HG03097 (cell line): ENCODE results near the gene SIMC1.

Experiments
- ATAC-seq: cut with Tn5 transposase; IDR thresholded peaks from one replicate; pipeline ENCODE4 v1.9.1; 2021; ENCODE audit not compliant: unreplicated experiment, low FRiP score

The SIMC1 gene

GRCh38 chr5:176360894-176361436, 122.7 kb downstream of the SIMC1 start:
- no peak for ATAC-seq

- peak; percentile 87 for ATAC-seq
Measured at GRCh38 chr5:176361437-176362232, 123.4 kb downstream of the SIMC1 start, which contains the start of gene KIAA1191. Gene KIAA1191 (minus strand): TSS chr5:176361764. CDS start chr5:176359508, 2,256 bp downstream.

DNA sequence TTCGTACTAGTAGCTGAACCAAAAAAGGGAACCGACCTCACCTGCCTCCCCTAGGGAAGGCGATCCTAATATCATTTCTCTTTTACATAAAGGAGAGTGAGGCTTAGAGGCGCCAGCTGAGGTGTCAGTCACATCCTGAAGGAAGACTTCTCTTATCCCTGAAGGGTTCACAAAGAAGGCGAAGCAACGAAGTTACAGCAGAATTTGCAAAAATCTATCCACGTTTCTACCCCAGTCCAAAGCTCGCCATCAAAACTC, 123.9 kb downstream of the SIMC1 start:
- no peak for ATAC-seq

DNA sequence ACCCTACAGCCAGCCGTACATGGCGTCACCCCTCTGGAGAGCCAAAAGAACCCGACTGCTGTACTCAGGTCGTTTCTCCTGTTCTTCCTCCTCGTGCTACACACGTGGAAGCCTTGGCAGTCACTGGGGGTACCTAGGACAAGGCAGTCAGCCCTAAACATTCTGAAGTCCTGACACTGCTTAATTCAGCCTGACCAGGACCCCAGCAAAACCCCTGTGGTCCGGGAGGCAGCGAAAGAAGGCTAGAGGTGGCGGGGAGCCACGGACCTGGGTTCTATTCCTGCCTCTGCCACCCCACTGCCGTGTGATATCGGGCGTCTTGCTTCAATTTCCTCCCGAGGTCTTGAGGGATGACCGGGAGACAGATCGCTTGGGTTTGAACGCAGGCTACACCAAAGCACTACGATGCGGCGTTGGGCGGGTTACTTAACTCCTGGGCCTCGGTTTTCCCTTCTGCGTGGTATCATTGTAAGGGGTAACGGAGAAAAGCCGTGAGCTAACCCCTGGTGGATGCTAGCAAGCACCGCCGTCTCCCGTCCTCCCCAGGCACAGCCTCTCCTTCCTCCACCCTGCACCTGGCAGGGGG, 126.6 kb downstream of the SIMC1 start:
- ATAC-seq = no peak

GRCh38 chr5:176365351-176366231, 127.4 kb downstream of the SIMC1 start, which contains the start of gene ARL10:
Gene ARL10 (plus strand): TSS chr5:176365487. CDS start chr5:176365564, 77 bp downstream.
- ATAC-seq = no peak

- ATAC-seq = no peak
Measured at GRCh38 chr5:176366232-176366894, 128.1 kb downstream of the SIMC1 start.

DNA sequence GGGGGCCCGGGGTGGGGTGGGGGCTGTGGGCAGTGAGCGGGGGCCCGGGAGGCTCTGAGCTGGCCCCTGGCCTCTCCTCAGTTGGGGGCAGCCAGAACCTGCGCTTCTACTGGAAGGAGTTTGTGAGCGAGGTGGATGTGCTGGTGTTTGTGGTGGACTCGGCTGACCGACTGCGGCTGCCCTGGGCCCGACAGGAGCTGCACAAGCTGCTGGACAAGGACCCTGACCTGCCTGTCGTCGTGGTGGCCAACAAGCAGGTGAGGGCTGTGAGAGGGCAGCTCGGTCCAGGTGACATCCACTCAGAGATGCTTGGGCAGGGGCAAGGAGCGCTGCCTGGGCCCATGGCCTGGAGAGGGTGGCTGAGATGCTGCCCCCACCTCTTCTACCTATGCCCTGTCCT, 130.5 kb downstream of the SIMC1 start:
- ATAC-seq = no peak

GRCh38 chr5:176369934-176370711, 131.9 kb downstream of the SIMC1 start:
- ATAC-seq = no peak

GRCh38 chr5:176371621-176372539, 133.7 kb downstream of the SIMC1 start:
- ATAC-seq = no peak

DNA sequence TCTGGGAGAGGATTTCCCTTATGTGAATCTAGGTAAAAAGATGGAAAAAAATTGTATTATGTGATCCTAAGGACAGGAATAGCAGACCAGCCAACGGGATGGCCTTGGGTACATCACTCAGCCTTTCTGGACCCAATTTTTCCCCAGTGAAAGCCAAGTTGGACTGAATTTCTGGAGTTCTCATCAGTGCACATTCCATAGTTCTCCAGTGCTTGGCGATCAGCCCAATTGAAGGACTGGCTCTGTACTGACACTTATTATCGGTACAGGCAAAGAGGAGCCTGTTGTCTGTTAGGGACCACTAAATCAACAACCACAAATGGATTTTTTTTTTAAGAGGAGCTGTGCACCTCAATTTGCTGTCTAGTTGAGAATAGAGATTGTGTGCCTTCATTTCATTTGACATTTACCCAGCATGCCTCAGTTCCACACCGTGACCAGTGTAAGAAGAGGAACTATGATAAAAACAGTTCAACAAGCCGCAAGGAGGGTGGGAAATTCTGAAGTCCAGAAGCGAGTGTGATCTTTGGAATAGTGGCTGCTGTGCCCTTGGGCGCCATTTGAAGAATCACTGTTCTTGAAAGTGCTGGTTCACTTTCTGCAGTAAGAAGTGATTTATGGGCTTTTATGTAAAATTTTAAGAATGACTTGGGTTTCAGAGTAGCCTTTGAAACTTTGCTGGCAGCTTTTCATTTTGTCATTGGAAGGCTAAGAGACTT, 135.0 kb downstream of the SIMC1 start:
- ATAC-seq = no peak

- ATAC-seq = no peak
Measured at GRCh38 chr5:176379881-176380280, 141.7 kb downstream of the SIMC1 start.

GRCh38 chr5:176381423-176381822, 143.2 kb downstream of the SIMC1 start:
- no peak for ATAC-seq

GRCh38 chr5:176381979-176382378, 143.8 kb downstream of the SIMC1 start:
- ATAC-seq = no peak

DNA sequence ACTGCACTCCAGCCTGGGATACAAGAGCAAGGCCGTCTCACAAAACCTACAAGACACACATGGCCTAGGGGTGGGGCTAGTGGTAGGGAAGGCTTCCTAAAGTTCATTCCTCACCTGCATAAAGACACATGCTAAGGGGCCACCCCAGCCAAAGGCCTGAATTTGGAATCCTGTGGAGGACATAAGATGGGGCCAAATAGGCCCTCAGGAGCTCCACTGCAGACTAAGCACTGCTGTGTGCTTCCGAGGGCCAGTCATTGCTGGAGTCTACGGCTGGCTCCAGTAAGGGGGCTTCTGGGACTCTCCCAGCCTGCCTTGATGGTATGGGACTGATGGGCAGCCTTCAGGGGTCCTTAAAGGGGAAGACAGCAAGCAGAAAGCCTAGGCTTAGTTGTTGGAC, 144.5 kb downstream of the SIMC1 start:
- no peak for ATAC-seq

GRCh38 chr5:176383248-176383905, 145.2 kb downstream of the SIMC1 start:
- no peak for ATAC-seq

GRCh38 chr5:176383961-176384360, 145.7 kb downstream of the SIMC1 start:
- no peak for ATAC-seq

GRCh38 chr5:176384366-176384930, 146.2 kb downstream of the SIMC1 start:
- no peak for ATAC-seq
